HUES48 (cell line): Measurements from ENCODE around the gene VPREB3.

Source experiments
- H3K27ac ChIP-seq: one replicate; pipeline ENCODE4 v1.7.0; 2013; ENCODE audit warnings: low read depth, low read length, inconsistent platforms
- H3K27me3 ChIP-seq: 2 replicates; pipeline ENCODE4 v1.6.1; 2013; ENCODE audit warnings: mild to moderate bottlenecking, low read length; ENCODE audit not compliant: control insufficient read depth, insufficient read depth
- H3K36me3 ChIP-seq: 2 replicates; pipeline ENCODE4 v1.6.1; 2013; ENCODE audit warnings: low read length; ENCODE audit not compliant: control insufficient read depth, insufficient read depth
- H3K4me1 ChIP-seq: 2 replicates; pipeline ENCODE4 v1.6.1; 2013; ENCODE audit warnings: mild to moderate bottlenecking, low read length; ENCODE audit not compliant: control insufficient read depth, insufficient read depth
- H3K4me3 ChIP-seq: 2 replicates; pipeline ENCODE4 v1.5.1; 2013; ENCODE audit warnings: mild to moderate bottlenecking, low read depth, low read length
- H3K9ac ChIP-seq: 2 replicates; pipeline ENCODE4 v1.6.1; 2013; ENCODE audit warnings: mild to moderate bottlenecking, low read depth, low read length, moderate library complexity
- H3K9me3 ChIP-seq: 2 replicates; pipeline ENCODE4 v1.6.1; 2013; ENCODE audit warnings: low read length; ENCODE audit not compliant: control insufficient read depth, insufficient read depth

VPREB3 gene

DNA sequence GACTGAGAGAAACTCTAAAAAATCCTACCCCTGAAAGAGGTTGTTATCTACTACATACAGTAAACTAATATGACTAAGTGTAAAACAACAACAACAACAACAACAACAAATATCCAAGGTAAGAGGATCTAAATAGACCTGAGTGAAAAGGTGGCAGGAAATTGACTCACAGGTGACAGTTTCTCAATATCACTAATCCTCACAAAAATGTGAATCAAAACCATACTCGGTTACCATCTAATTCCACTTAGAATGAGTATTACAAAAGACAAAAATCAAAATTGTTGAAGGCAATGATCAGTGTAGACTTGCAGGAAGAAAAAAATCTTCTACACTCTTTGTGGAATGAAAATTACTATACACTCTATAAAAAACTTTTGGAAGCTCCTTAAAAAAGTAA lies 46.0 kb downstream of the VPREB3 start:
- Histone ChIP-seq H3K4me3 (no peak overlapping the region), H3K9ac (no peak overlapping the region), H3K36me3 (peaks cover 98% of the 10 kb centered on the region), H3K4me1 (no peaks in the 10 kb centered on the region), H3K9me3 (no peaks in the 10 kb centered on the region), H3K27me3 (no peaks in the 10 kb centered on the region), H3K27ac (no peak overlapping the region)

DNA sequence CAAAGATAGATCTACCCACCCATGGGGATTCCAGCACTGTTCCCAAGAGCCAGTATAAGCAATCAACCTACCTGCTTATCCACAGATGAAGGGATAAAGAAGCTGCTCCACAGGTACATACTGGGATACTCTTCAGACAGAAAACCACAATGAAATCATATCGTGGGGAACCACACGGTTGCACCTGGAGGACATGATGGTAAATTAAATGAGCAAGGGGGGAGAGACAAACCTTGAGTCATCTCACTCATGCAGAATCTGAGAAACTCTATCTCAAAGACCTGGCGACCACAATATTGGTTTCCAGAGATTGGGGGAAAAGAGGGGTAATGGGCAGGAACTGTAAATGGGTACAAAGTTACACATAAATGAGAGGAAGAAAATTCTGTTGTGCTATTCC lies 48.9 kb downstream of the VPREB3 start:
- no peak overlapping the region for H3K27ac ChIP-seq
- no peaks in the 10 kb centered on the region for H3K9me3 ChIP-seq
- no peaks in the 10 kb centered on the region for H3K4me1 ChIP-seq
- no peaks in the 10 kb centered on the region for H3K27me3 ChIP-seq
- H3K9ac ChIP-seq, result no peak overlapping the region
- peaks cover 96% of the 10 kb centered on the region for H3K36me3 ChIP-seq
- no peak overlapping the region for H3K4me3 ChIP-seq

DNA sequence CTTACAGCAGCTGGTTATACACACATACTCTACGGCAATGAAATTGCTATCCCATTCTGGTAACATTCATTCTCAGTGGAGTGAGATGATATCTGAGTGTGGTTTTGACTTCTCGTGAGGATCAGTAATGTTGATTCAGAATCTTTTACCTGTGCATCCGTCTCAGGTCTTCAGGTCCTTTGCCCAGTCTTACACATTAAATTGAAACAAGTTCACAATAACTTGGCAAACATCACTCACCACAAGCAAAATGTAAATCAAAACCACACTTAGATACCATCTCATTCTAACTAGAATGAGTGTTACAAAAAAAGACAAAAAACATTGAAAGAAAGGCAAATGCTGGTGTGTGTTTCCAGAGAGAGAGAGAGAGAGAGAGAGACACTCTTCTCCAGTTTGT lies 49.4 kb downstream of the VPREB3 start:
- Histone ChIP-seq H3K27ac (no peak overlapping the region), H3K9ac (no peak overlapping the region), H3K36me3 (peaks cover 96% of the 10 kb centered on the region), H3K9me3 (no peaks in the 10 kb centered on the region), H3K4me3 (no peak overlapping the region), H3K4me1 (no peaks in the 10 kb centered on the region), H3K27me3 (no peaks in the 10 kb centered on the region)

DNA sequence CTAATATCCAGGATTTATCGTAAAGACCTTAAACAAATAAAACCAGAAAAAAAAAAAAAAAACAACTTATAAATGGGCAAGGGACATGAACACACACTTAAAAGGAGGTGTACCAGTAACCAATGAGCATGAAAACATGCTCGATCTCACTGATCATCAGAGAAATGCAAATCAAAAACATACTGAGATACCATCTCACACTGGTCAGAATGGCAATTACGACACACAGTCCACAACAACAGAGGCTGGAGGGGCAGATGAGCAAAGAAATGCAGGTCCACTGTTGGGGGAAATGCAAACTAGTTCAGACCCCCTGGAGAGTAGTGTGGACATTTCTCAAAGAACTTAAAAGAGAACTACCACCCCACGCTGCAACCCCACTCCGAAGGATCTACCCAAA lies 50.2 kb downstream of the VPREB3 start:
- Histone ChIP-seq H3K4me3 (no peak overlapping the region), H3K27me3 (no peaks in the 10 kb centered on the region), H3K9me3 (no peaks in the 10 kb centered on the region), H3K36me3 (peaks cover 96% of the 10 kb centered on the region), H3K27ac (no peak overlapping the region), H3K4me1 (no peaks in the 10 kb centered on the region), H3K9ac (no peak overlapping the region)
